Gastrocnemius medialis (tissue), 4 donors: Measurements from ENCODE around the gene SLC12A3. TPM values are rescaled to one million over a fixed set of nuclear protein-coding genes. Genes with fewer than 3 reads are reported as not detected.

Source experiments
- ATAC-seq, 2 donors: fragments of 150-250 bp; one replicate each; pipeline ENCODE4 v1.9.1; 2016
- DNase-seq, 2 donors: peaks; one replicate each; pipeline ENCODE4 v3.0.0-alpha.2; 2019
- H3K27ac ChIP-seq, 4 donors: fragments of 200-600 bp; sonication (generic); 1 replicate in 1 of 4; 2 replicates in 3 of 4; pipeline ENCODE4 v1.5.1; 2016 to 2018; ENCODE audit warnings: mild to moderate bottlenecking in 2 of 4, moderate library complexity in 1 of 4
- H3K27me3 ChIP-seq, 3 donors: fragments of 200-600 bp; sonication (generic) in 2 of 3; 1 replicate in 1 of 3; 2 replicates in 2 of 3; pipeline versions ENCODE4 v1.5.1 to v1.6.0; 2016 to 2019; ENCODE audit warnings: mild to moderate bottlenecking in 1 of 3, moderate library complexity in 1 of 3
- H3K36me3 ChIP-seq, 2 donors: fragments of 200-600 bp; sonication (generic) in 1 of 2; one replicate each; pipeline ENCODE4 v1.5.1; 2017 to 2018
- H3K4me1 ChIP-seq, 2 donors: fragments of 200-600 bp; sonication (generic) in 1 of 2; one replicate each; pipeline ENCODE4 v1.5.1; 2016 to 2017; ENCODE audit warnings: mild to moderate bottlenecking in 2 of 2
- H3K4me3 ChIP-seq, 4 donors: fragments of 200-600 bp; sonication (generic) in 3 of 4; 1 replicate in 1 of 4; 2 replicates in 3 of 4; pipeline ENCODE4 v1.5.1; 2016 to 2019; ENCODE audit warnings: mild to moderate bottlenecking in 2 of 4
- H3K9me3 ChIP-seq, 3 donors: fragments of 200-600 bp; sonication (generic) in 2 of 3; 1 replicate in 1 of 3; 2 replicates in 2 of 3; pipeline ENCODE4 v1.5.1; 2016 to 2019
- CTCF ChIP-seq, 5 experiments: fragments of 450-650 bp in 3 of 5; fragments of 200-600 bp in 2 of 5; sonication (generic) in 2 of 5; IDR thresholded peaks in 4 of 5; conservative IDR thresholded peaks in 1 of 5; 1 replicate in 4 of 5; 2 replicates in 1 of 5; pipeline ENCODE4 v1.5.1; 2016 to 2019; ENCODE audit warnings: antibody characterized with exemption in 5 of 5, mild to moderate bottlenecking in 3 of 5, moderate library complexity in 3 of 5
- POLR2A ChIP-seq, 2 donors: fragments of 450-650 bp; IDR thresholded peaks; one replicate each; pipeline ENCODE4 v1.6.1; 2017; ENCODE audit warnings: antibody characterized with exemption in 2 of 2, mild to moderate bottlenecking in 2 of 2, moderate library complexity in 2 of 2
- in situ Hi-C, 4 donors: fragments of 200-750 bp; cut with MboI; loops; one replicate each; pipeline versions ENCODE4 v1.15.0 to v1.8.0; 2017; ENCODE audit warnings: low sequenced_read_pairs in 4 of 4
- intact Hi-C: fragments of 100-400 bp; cut with DNase I; formaldehyde crosslinking; loops from one replicate; pipeline ENCODE4 v1.15.1; 2023; ENCODE audit warnings: low total_unique reads
- total RNA-seq, 4 donors: library from RNA; depleted of rRNA; stranded (reverse); fragments of >200 nt; gene quantifications; one replicate each; pipeline versions ENCODE4 v1.1.0 to v1.2.3, GENCODE V29; 2016

Gene SLC12A3
- total RNA-seq, 4 donors from 2014 or later: not detected

DNA sequence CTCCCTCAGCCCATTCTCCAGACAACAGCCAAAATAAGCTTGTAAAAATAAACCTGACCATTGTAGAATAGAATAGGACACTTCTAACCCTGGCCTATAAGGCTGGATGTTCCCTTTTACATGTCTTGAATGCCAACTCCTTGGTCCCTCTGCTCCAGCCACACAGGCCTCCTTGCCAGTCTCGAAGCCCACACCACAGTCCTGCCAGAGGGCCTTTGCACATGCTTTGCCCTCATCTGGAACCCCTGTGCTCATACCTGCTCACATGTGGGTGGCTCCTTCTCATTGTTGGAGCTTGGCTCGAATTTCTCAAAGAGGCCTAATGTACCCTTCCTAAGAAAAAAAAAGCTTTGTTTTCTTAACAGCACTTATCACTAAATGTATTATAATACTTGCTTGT lies 5.4 kb upstream of the SLC12A3 start:
- DNase-seq: no peak
- Histone ChIP-seq H3K36me3 (no peaks in the 10 kb centered on the region), H3K27me3 (no peaks in the 10 kb centered on the region), H3K4me3 (no peak overlapping the region), H3K4me1 (no peaks in the 10 kb centered on the region), H3K27ac (no peak overlapping the region), H3K9me3 (no peaks in the 10 kb centered on the region)
- in situ Hi-C loops (loop anchor here (10.0 kb wide), 2 partner anchors 95 to 185 kb away; no protein-coding TSS in a partner anchor), intact Hi-C loops (no loop called here)
- no peak for ATAC-seq
- TF ChIP-seq CTCF (IDR thresholded peaks at IDR 0.05 in 4 of 5, conservative IDR thresholded peaks at IDR 0.05 in 1 of 5) (no peak), POLR2A (IDR thresholded peaks at IDR 0.05) (no peak)

DNA sequence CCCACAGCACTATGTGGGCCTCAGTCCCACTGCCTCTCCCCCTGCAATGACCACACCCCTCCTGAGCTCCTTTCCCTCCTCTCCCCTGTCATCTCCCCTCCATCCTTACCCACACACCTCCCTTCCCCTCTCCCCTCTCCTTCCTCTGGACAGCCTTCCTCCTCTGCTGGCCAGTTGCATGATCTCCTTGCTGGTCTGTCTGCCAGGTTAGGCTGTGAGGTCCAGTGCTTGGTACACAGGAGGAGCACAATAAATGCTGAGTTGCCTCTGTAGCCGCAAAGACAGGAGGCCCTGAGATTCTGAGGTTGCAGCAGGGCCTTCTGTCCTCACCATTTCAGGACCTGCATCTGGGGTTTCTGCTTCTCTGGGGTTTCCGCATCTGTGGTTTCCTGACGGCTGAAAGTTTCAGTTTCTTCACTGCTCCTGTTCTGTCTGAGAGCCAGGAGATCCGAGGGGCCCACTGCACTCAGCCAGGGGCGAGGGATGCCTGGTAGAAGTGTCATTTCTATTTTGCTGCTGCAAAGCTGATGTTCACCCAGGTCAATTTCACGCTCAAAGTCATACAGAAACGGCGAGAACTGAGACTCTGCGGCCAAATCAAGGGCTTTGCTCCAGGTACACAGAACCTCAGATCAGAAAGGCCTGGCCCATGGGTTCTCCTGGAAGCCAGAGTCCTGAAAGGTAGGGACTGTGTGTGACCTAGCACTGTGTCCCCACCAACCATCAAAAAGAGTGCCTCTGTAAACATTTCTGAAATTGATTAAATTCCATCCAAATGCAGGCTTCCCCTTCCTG lies 4.6 kb upstream of the SLC12A3 start:
- H3K36me3 ChIP-seq: no peaks in the 10 kb centered on the region
- intact Hi-C loops: no loop called here
- TF ChIP-seq CTCF (IDR thresholded peaks at IDR 0.05 in 4 of 5, conservative IDR thresholded peaks at IDR 0.05 in 1 of 5): no peak
- TF ChIP-seq POLR2A (IDR thresholded peaks at IDR 0.05): no peak
- no peaks in the 10 kb centered on the region for H3K4me1 ChIP-seq
- H3K4me3 ChIP-seq: no peak overlapping the region
- ATAC-seq (no peak), DNase-seq (no peak)
- in situ Hi-C loops: loop anchor here (10.0 kb wide), 2 partner anchors 94 to 184 kb away; no protein-coding TSS in a partner anchor
- no peak overlapping the region for H3K27ac ChIP-seq
- no peaks in the 10 kb centered on the region for H3K9me3 ChIP-seq
- H3K27me3 ChIP-seq: no peaks in the 10 kb centered on the region

GRCh38 chr16:56861092-56861610 lies 3.9 kb upstream of the SLC12A3 start:
- intact Hi-C loops: no loop called here
- no peak for DNase-seq
- Histone ChIP-seq H3K36me3 (no peaks in the 10 kb centered on the region), H3K4me3 (no peak overlapping the region), H3K27me3 (no peaks in the 10 kb centered on the region), H3K9me3 (no peaks in the 10 kb centered on the region), H3K27ac (no peak overlapping the region), H3K4me1 (no peaks in the 10 kb centered on the region)
- TF ChIP-seq CTCF (IDR thresholded peaks at IDR 0.05 in 4 of 5, conservative IDR thresholded peaks at IDR 0.05 in 1 of 5) (no peak), POLR2A (IDR thresholded peaks at IDR 0.05) (no peak)
- in situ Hi-C loops: loop anchor here (10.0 kb wide), 2 partner anchors 94 to 184 kb away; no protein-coding TSS in a partner anchor
- ATAC-seq: no peak

DNA sequence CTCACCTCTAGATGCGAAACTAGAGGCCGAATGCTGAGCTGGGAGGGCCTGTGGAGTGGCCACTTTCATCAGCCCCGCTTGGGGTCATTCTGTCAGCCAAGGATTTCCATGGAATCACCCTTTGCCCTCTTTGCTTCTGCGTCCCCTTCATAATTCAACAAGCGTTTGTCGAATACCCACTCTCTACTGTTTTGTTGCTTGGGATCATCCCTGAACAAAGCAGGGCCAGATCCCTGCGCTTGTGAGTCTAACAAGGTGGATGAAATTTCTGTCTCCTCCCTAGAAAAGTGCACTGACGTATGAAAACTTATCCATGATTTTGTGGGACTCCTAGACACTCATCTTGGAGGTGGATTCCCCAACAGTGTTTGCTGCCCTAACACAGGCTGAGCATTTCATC lies 3.3 kb upstream of the SLC12A3 start:
- ATAC-seq (no peak), DNase-seq (no peak)
- in situ Hi-C loops: loop anchor here (10.0 kb wide), 2 partner anchors 93 to 183 kb away; no protein-coding TSS in a partner anchor

More for the DNA sequence above, 3.3 kb upstream of the SLC12A3 start:
- Histone ChIP-seq H3K4me1 (no peaks in the 10 kb centered on the region), H3K27me3 (no peaks in the 10 kb centered on the region), H3K36me3 (no peaks in the 10 kb centered on the region), H3K4me3 (no peak overlapping the region), H3K27ac (no peak overlapping the region), H3K9me3 (no peaks in the 10 kb centered on the region)
- intact Hi-C loops: no loop called here
- TF ChIP-seq CTCF (IDR thresholded peaks at IDR 0.05 in 4 of 5, conservative IDR thresholded peaks at IDR 0.05 in 1 of 5) (no peak), POLR2A (IDR thresholded peaks at IDR 0.05) (no peak)
